Measurements from ENCODE around the gene SGK2.
A peak's percentile ranks its signal among the peaks of the same experiment; 100 is the strongest.
"Not testable (repeated sequence)": the region's sequence is repeated elsewhere in the genome, so short reads cannot be mapped to it uniquely, and the experiment has no call there.

Gene SGK2

GRCh38 chr20:43590392-43591303 is 31.8 kb downstream of the SGK2 start, which contains the start of gene IFT52:
IFT52 (plus strand) TSS chr20:43590937; CDS start chr20:43594699, 3,762 bp downstream.
- peak; percentile 72 to 79 for DNase-seq (ENCODE audit: low read depth in 2 of 2, low spot score in 1 of 2)

- DNase-seq (ENCODE audit: low read depth in 2 of 2, low spot score in 1 of 2) = not testable (repeated sequence)
Measured at GRCh38 chr20:43601960-43602359, 43.1 kb downstream of the SGK2 start.

- DNase-seq (ENCODE audit: low read depth in 2 of 2, low spot score in 1 of 2) = no peak
Measured at GRCh38 chr20:43603124-43603523, 44.3 kb downstream of the SGK2 start.

- DNase-seq (ENCODE audit: low read depth in 2 of 2, low spot score in 1 of 2) = no peak
Measured at GRCh38 chr20:43605715-43606114, 46.9 kb downstream of the SGK2 start.

GRCh38 chr20:43607278-43607677 is 48.5 kb downstream of the SGK2 start:
- DNase-seq (ENCODE audit: low read depth in 2 of 2, low spot score in 1 of 2) = not testable (repeated sequence)

GRCh38 chr20:43631598-43631997 is 72.8 kb downstream of the SGK2 start:
- no peak for DNase-seq (ENCODE audit: low read depth in 2 of 2, low spot score in 1 of 2)

Measured in stimulated activated CD8-positive, alpha-beta memory T cell treated with anti-CD3 and anti-CD28 coated beads, Interleukin-4, amount 100 ng/mL, for 4 hours (primary cell).